ENCODE data around the gene TNFRSF19.
"Not testable (repeated sequence)": the region's sequence is repeated elsewhere in the genome, so short reads cannot be mapped to it uniquely, and the experiment has no call there.

The TNFRSF19 gene

GRCh38 chr13:23570099-23570920 is at the start of gene TNFRSF19:
TSS of gene TNFRSF19 (plus strand) at chr13:23570412. CDS start at chr13:23590184, 19,772 bp downstream.
- no peak for DNase-seq (ENCODE audit: extremely low read depth in 1 of 2, low read depth in 1 of 2)

- not testable (repeated sequence) for DNase-seq (ENCODE audit: extremely low read depth in 1 of 2, low read depth in 1 of 2)
Observed at GRCh38 chr13:23529926-23530325, 40.3 kb upstream of the TNFRSF19 start.

- no peak for DNase-seq (ENCODE audit: extremely low read depth in 1 of 2, low read depth in 1 of 2)
Observed at GRCh38 chr13:23531446-23531845, 38.8 kb upstream of the TNFRSF19 start.

- DNase-seq (ENCODE audit: extremely low read depth in 1 of 2, low read depth in 1 of 2) = no peak
Observed at GRCh38 chr13:23534090-23534489, 36.1 kb upstream of the TNFRSF19 start.

- DNase-seq (ENCODE audit: extremely low read depth in 1 of 2, low read depth in 1 of 2) = no peak
Observed at GRCh38 chr13:23541221-23541824, 28.9 kb upstream of the TNFRSF19 start.

- no peak for DNase-seq (ENCODE audit: extremely low read depth in 1 of 2, low read depth in 1 of 2)
Observed at GRCh38 chr13:23544668-23545067, 25.5 kb upstream of the TNFRSF19 start.

- DNase-seq (ENCODE audit: extremely low read depth in 1 of 2, low read depth in 1 of 2) = no peak
Observed at GRCh38 chr13:23547000-23547590, 23.1 kb upstream of the TNFRSF19 start.

GRCh38 chr13:23549724-23550123 is 20.5 kb upstream of the TNFRSF19 start:
- DNase-seq (ENCODE audit: extremely low read depth in 1 of 2, low read depth in 1 of 2) = no peak

- no peak for DNase-seq (ENCODE audit: extremely low read depth in 1 of 2, low read depth in 1 of 2)
Observed at GRCh38 chr13:23550163-23550562, 20.0 kb upstream of the TNFRSF19 start.

- DNase-seq (ENCODE audit: extremely low read depth in 1 of 2, low read depth in 1 of 2) = no peak
Observed at GRCh38 chr13:23551213-23552008, 18.8 kb upstream of the TNFRSF19 start.

GRCh38 chr13:23552171-23552570 is 18.0 kb upstream of the TNFRSF19 start:
- DNase-seq (ENCODE audit: extremely low read depth in 1 of 2, low read depth in 1 of 2) = no peak

GRCh38 chr13:23552661-23553060 is 17.6 kb upstream of the TNFRSF19 start:
- DNase-seq (ENCODE audit: extremely low read depth in 1 of 2, low read depth in 1 of 2) = no peak

- DNase-seq (ENCODE audit: extremely low read depth in 1 of 2, low read depth in 1 of 2) = no peak
Observed at GRCh38 chr13:23554000-23554399, 16.2 kb upstream of the TNFRSF19 start.

- DNase-seq (ENCODE audit: extremely low read depth in 1 of 2, low read depth in 1 of 2) = no peak
Observed at GRCh38 chr13:23557043-23557442, 13.2 kb upstream of the TNFRSF19 start.

GRCh38 chr13:23557733-23558132 is 12.5 kb upstream of the TNFRSF19 start:
- no peak for DNase-seq (ENCODE audit: extremely low read depth in 1 of 2, low read depth in 1 of 2)

- DNase-seq (ENCODE audit: extremely low read depth in 1 of 2, low read depth in 1 of 2) = no peak
Observed at GRCh38 chr13:23558675-23559536, 11.3 kb upstream of the TNFRSF19 start.

- no peak for DNase-seq (ENCODE audit: extremely low read depth in 1 of 2, low read depth in 1 of 2)
Observed at GRCh38 chr13:23560571-23561089, 9.6 kb upstream of the TNFRSF19 start.

- DNase-seq (ENCODE audit: extremely low read depth in 1 of 2, low read depth in 1 of 2) = no peak
Observed at GRCh38 chr13:23561261-23561660, 9.0 kb upstream of the TNFRSF19 start.

GRCh38 chr13:23563085-23563845 is 6.9 kb upstream of the TNFRSF19 start:
- no peak for DNase-seq (ENCODE audit: extremely low read depth in 1 of 2, low read depth in 1 of 2)

Data from stimulated activated CD8-positive, alpha-beta memory T cell treated with anti-CD3 and anti-CD28 coated beads, Interleukin-7, amount 100 ng/mL, for 48 hours (primary cell).